DND-41 (cell line): Measurements from ENCODE around the gene OTOP3.

ENCODE experiments used
- ATAC-seq: fragments of 200-7000 bp; cut with Tn5 transposase; 3 replicates; pipeline ENCODE4 v1.9.1; 2021; ENCODE audit warnings: low read depth; ENCODE audit not compliant: insufficient read depth
- DNase-seq: peaks from one replicate; pipeline ENCODE4 v3.0.0-alpha.2; 2020
- H2AFZ ChIP-seq: 2 replicates; pipeline ENCODE4 v1.6.0; 2012; ENCODE audit warnings: low read depth, low read length
- H3K27ac ChIP-seq: 2 replicates; pipeline ENCODE4 v1.5.1; 2012; ENCODE audit warnings: low read length, inconsistent platforms
- H3K27me3 ChIP-seq: fragments of 200-600 bp; sonication (generic); 2 replicates; pipeline ENCODE4 v1.6.0; 2012; ENCODE audit warnings: low read length, mild to moderate bottlenecking, inconsistent platforms; ENCODE audit not compliant: insufficient read depth, poor library complexity
- H3K36me3 ChIP-seq: 2 replicates; pipeline ENCODE4 v1.5.1; 2012; ENCODE audit warnings: low read length, inconsistent platforms; ENCODE audit not compliant: insufficient read depth
- H3K4me1 ChIP-seq: 2 replicates; pipeline ENCODE4 v1.5.1; 2012; ENCODE audit warnings: mild to moderate bottlenecking, low read length; ENCODE audit not compliant: insufficient read depth
- H3K4me2 ChIP-seq: 2 replicates; pipeline ENCODE4 v1.6.0; 2012; ENCODE audit warnings: mild to moderate bottlenecking, moderate library complexity, low read length, inconsistent platforms; ENCODE audit not compliant: insufficient read depth
- H3K4me3 ChIP-seq, 2 experiments: fragments of 200-600 bp in 1 of 2; shearing (Covaris generic) in 1 of 2; 2 replicates each; pipeline ENCODE4 v1.5.1; 2012 to 2016; ENCODE audit warnings: inconsistent platforms in 2 of 2, low read length in 2 of 2, mild to moderate bottlenecking in 2 of 2, low read depth in 1 of 2, moderate library complexity in 1 of 2
- H3K79me2 ChIP-seq: 2 replicates; pipeline ENCODE4 v1.6.0; 2012; ENCODE audit warnings: low read length, inconsistent platforms; ENCODE audit not compliant: insufficient read depth
- H3K9ac ChIP-seq: 2 replicates; pipeline ENCODE4 v1.6.0; 2012; ENCODE audit warnings: low read depth, mild to moderate bottlenecking, inconsistent platforms, low read length, moderate library complexity
- H3K9me3 ChIP-seq: 2 replicates; pipeline ENCODE4 v1.5.1; 2012; ENCODE audit warnings: low read length, moderate library complexity, mild to moderate bottlenecking, inconsistent platforms; ENCODE audit not compliant: insufficient read depth, severe bottlenecking
- H4K20me1 ChIP-seq: 2 replicates; pipeline ENCODE4 v1.6.0; 2012; ENCODE audit warnings: low read length; ENCODE audit not compliant: insufficient read depth
- EZH2 ChIP-seq: IDR thresholded peaks from 3 replicates; pipeline ENCODE4 v1.6.1; 2012; ENCODE audit warnings: borderline replicate concordance, low read depth, mild to moderate bottlenecking, moderate library complexity, low read length, inconsistent platforms; ENCODE audit not compliant: severe bottlenecking
- TF ChIP-seq, protein P1 (sequence below): IDR thresholded peaks from 2 replicates; pipeline ENCODE4 v1.5.1; 2012; ENCODE audit warnings: borderline replicate concordance, low read length, moderate library complexity, mild to moderate bottlenecking; ENCODE audit not compliant: poor library complexity, severe bottlenecking; ENCODE audit errors: extremely low read depth

OTOP3 gene

DNA sequence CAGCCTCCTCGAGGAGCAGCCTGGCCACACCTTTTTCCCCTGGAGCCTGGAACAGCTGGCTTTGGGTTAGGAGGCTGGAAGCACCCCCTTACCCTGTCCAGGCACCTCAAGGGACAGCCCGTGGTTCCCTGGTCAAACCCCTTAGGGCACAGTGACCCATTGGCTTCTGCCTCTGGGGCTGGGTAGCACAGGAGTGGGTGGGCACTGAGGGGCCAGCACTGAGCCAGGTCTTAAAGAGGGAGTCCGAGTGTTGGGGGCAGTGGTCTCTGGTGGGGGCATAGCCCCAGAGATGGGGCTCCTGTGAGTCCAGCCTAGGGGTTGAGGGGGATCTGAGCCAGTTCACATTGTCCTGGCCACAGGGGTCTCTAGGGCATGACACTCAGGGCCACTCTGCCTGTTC is 15.4 kb downstream of the OTOP3 start:
- Histone ChIP-seq H3K9ac (no peak overlapping the region), H2AFZ (no peak overlapping the region), H3K36me3 (no peaks in the 10 kb centered on the region), H4K20me1 (no peaks in the 10 kb centered on the region), H3K4me3 (no peak overlapping the region), H3K4me1 (no peaks in the 10 kb centered on the region), H3K4me2 (no peak overlapping the region), H3K9me3 (no peaks in the 10 kb centered on the region), H3K79me2 (no peaks in the 10 kb centered on the region), H3K27ac (no peak overlapping the region), H3K27me3 (peaks cover 3% of the 10 kb centered on the region)
- DNase-seq = no peak
- no peak for ATAC-seq
- no peak for TF ChIP-seq EZH2
- TF ChIP-seq, protein P1, sequence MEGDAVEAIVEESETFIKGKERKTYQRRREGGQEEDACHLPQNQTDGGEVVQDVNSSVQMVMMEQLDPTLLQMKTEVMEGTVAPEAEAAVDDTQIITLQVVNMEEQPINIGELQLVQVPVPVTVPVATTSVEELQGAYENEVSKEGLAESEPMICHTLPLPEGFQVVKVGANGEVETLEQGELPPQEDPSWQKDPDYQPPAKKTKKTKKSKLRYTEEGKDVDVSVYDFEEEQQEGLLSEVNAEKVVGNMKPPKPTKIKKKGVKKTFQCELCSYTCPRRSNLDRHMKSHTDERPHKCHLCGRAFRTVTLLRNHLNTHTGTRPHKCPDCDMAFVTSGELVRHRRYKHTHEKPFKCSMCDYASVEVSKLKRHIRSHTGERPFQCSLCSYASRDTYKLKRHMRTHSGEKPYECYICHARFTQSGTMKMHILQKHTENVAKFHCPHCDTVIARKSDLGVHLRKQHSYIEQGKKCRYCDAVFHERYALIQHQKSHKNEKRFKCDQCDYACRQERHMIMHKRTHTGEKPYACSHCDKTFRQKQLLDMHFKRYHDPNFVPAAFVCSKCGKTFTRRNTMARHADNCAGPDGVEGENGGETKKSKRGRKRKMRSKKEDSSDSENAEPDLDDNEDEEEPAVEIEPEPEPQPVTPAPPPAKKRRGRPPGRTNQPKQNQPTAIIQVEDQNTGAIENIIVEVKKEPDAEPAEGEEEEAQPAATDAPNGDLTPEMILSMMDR = no peak

DNA sequence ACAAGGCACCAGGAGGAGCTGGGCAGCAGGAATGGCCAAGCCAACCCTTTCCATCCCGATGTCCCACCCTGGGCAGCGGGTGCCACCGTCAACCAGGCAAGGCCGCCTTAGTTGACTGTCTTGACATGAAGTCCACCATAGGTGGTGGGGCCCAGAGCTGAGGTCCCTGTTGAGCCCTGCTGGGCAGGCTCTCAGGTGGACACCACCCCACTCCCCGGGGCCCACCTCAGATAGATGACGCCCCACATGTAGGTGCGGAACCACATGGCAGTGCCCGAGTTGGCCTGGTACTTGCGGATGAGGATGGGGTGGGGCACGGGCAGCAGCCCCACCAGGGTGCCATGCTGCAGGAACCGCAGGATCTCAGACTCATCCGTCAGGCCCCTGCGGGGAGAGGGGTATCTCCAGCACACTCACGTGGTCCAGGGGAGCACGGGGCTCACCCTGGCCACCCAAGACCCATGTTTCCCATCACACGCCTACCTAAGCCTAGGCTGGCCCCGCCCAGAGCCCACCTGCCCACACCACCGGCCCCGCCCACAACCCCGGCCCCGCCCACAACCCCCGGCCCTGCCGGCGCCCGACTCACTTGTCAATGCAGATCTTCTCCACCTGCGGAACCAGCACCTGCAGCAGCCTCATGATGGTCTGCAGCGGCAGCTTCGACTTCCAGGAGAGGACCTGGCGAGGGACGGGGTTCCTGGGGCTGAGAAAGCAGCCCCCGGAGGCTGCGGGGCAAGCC is 16.2 kb downstream of the OTOP3 start:
- no peaks in the 10 kb centered on the region for H3K79me2 ChIP-seq
- TF ChIP-seq, protein P1 = no peak
- TF ChIP-seq EZH2 = no peak
- peaks cover 3% of the 10 kb centered on the region for H3K27me3 ChIP-seq
- H3K36me3 ChIP-seq = no peaks in the 10 kb centered on the region
- no peak overlapping the region for H3K9ac ChIP-seq
- DNase-seq (no peak), ATAC-seq (no peak)
- H3K9me3 ChIP-seq = no peaks in the 10 kb centered on the region
- H4K20me1 ChIP-seq = no peaks in the 10 kb centered on the region
- H3K4me2 ChIP-seq = no peak overlapping the region
- no peak overlapping the region for H3K4me3 ChIP-seq
- H3K4me1 ChIP-seq = no peaks in the 10 kb centered on the region
- H2AFZ ChIP-seq = no peak overlapping the region
- H3K27ac ChIP-seq = no peak overlapping the region

DNA sequence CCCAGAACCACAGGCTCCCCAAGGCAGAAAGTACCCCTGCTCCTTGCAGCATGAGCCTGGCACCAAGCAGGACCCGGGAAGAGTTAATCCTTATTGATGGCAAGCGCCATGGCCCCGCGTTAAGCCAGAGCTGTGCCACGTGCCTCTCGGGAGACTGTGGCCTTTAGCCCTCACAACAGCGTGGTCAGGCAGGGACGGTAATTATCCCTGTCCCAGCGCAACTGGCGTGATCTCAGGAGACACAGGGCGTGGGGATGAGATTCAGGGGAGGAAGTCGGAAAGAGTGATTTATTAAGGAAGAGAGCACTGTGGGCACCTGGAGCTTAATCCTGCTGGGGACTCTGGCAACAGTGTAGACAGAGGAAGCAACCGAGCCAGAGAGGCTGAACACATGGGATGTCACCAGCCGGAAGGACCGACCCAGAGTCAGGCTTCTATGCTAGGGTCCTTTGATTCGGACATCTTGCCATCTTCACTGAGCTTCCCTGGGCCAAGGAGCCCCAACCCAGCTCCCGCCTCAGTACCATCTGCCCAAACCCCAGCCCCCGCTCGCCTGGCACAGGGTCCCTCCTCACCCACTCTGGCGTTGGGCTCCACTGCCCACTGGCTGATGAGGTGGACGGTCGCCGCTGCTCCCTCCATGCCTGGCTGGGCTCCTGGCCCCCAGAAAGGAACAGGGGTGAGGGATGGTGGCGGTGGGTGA is 16.9 kb downstream of the OTOP3 start:
- TF ChIP-seq, protein P1 = no peak
- no peak for TF ChIP-seq EZH2
- no peaks in the 10 kb centered on the region for H3K36me3 ChIP-seq
- no peak overlapping the region for H3K4me3 ChIP-seq
- H3K4me2 ChIP-seq = no peak overlapping the region
- H3K27me3 ChIP-seq = no peaks in the 10 kb centered on the region
- no peaks in the 10 kb centered on the region for H3K9me3 ChIP-seq
- no peak overlapping the region for H3K9ac ChIP-seq
- H3K27ac ChIP-seq = no peak overlapping the region
- no peaks in the 10 kb centered on the region for H3K79me2 ChIP-seq
- no peak for ATAC-seq
- H3K4me1 ChIP-seq = no peaks in the 10 kb centered on the region
- no peak overlapping the region for H2AFZ ChIP-seq
- H4K20me1 ChIP-seq = no peaks in the 10 kb centered on the region
- no peak for DNase-seq
